Mesenchymal stem cell (in vitro differentiated cells and primary cell): ENCODE data around the gene ANKRD27.
"Not testable (repeated sequence)": the region's sequence is repeated elsewhere in the genome, so short reads cannot be mapped to it uniquely, and the experiment has no call there.

Experiments
- DNase-seq: peaks from one replicate; pipeline ENCODE4 v3.0.0-alpha.2; 2013
- H2AFZ ChIP-seq: one replicate; pipeline ENCODE4 v1.6.1; 2013; ENCODE audit warnings: low read depth, mild to moderate bottlenecking, control low read depth, inconsistent platforms, low read length, moderate library complexity
- H2AK5ac ChIP-seq: 2 replicates; pipeline ENCODE4 v1.6.1; 2013; ENCODE audit warnings: low read length, moderate library complexity, mild to moderate bottlenecking, inconsistent platforms; ENCODE audit not compliant: severe bottlenecking
- H2BK120ac ChIP-seq: one replicate; pipeline ENCODE4 v1.6.1; 2013; ENCODE audit warnings: low read depth, mild to moderate bottlenecking, inconsistent platforms, low read length, moderate library complexity
- H2BK12ac ChIP-seq, 2 experiments: one replicate each; pipeline ENCODE4 v1.6.1; 2013; ENCODE audit warnings: inconsistent platforms in 2 of 2, low read length in 2 of 2, mild to moderate bottlenecking in 2 of 2, moderate library complexity in 2 of 2, control low read depth in 1 of 2
- H2BK15ac ChIP-seq: one replicate; pipeline ENCODE4 v1.6.1; 2013; ENCODE audit warnings: mild to moderate bottlenecking, low read depth, inconsistent platforms; ENCODE audit not compliant: poor library complexity, severe bottlenecking
- H2BK5ac ChIP-seq: 2 replicates; pipeline ENCODE4 v1.6.1; 2013; ENCODE audit warnings: low read depth, mild to moderate bottlenecking, low read length, control low read depth, inconsistent platforms; ENCODE audit not compliant: poor library complexity, severe bottlenecking
- H3K14ac ChIP-seq, 2 experiments: one replicate each; pipeline ENCODE4 v1.6.1; 2013; ENCODE audit warnings: inconsistent platforms in 2 of 2, low read length in 2 of 2, control low read depth in 1 of 2, mild to moderate bottlenecking in 1 of 2, moderate library complexity in 1 of 2
- H3K18ac ChIP-seq, 2 experiments: one replicate each; pipeline ENCODE4 v1.6.1; 2013; ENCODE audit warnings: inconsistent platforms in 2 of 2, low read length in 2 of 2, control low read depth in 1 of 2, low read depth in 1 of 2, mild to moderate bottlenecking in 1 of 2
- H3K23ac ChIP-seq, 2 experiments: one replicate each; pipeline ENCODE4 v1.6.1; 2013; ENCODE audit warnings: inconsistent platforms in 2 of 2, low read length in 2 of 2, mild to moderate bottlenecking in 2 of 2, moderate library complexity in 2 of 2, control low read depth in 1 of 2
- H3K27ac ChIP-seq: 2 replicates; pipeline ENCODE4 v1.5.1; 2013; ENCODE audit warnings: mild to moderate bottlenecking, moderate library complexity, low read length, control low read depth, inconsistent platforms; ENCODE audit not compliant: poor library complexity, severe bottlenecking
- H3K27me3 ChIP-seq, 2 experiments: 2 replicates each; pipeline versions ENCODE4 v1.6.1 to v1.7.0; 2013; ENCODE audit warnings: low read length in 2 of 2, mild to moderate bottlenecking in 2 of 2, moderate library complexity in 2 of 2, control low read depth in 1 of 2, inconsistent platforms in 1 of 2; ENCODE audit not compliant: control insufficient read depth in 1 of 2, insufficient read depth in 1 of 2
- H3K36me3 ChIP-seq, 2 experiments: 2 replicates each; pipeline versions ENCODE4 v1.6.1 to v1.7.0; 2013; ENCODE audit warnings: low read length in 2 of 2, control low read depth in 1 of 2, inconsistent platforms in 1 of 2, low read depth in 1 of 2, mild to moderate bottlenecking in 1 of 2; ENCODE audit not compliant: insufficient read depth in 2 of 2, control insufficient read depth in 1 of 2
- H3K4ac ChIP-seq, 2 experiments: one replicate each; pipeline ENCODE4 v1.6.1; 2013; ENCODE audit warnings: inconsistent platforms in 2 of 2, low read length in 2 of 2, mild to moderate bottlenecking in 2 of 2, moderate library complexity in 2 of 2, control low read depth in 1 of 2, low read depth in 1 of 2
- H3K4me1 ChIP-seq: 2 replicates; pipeline ENCODE4 v1.6.1; 2013; ENCODE audit warnings: low read depth, low read length, control low read depth; ENCODE audit not compliant: control insufficient read depth, insufficient read depth
- H3K4me2 ChIP-seq: 2 replicates; pipeline ENCODE4 v1.6.1; 2013; ENCODE audit warnings: low read length, mild to moderate bottlenecking, inconsistent platforms; ENCODE audit not compliant: poor library complexity, severe bottlenecking
- H3K4me3 ChIP-seq, 2 experiments: 2 replicates each; pipeline versions ENCODE4 v1.5.1 to v1.7.0; 2013; ENCODE audit warnings: low read length in 2 of 2, mild to moderate bottlenecking in 2 of 2, control low read depth in 1 of 2, low read depth in 1 of 2; ENCODE audit not compliant: insufficient read depth in 1 of 2
- H3K79me1 ChIP-seq: replicated peaks from 2 replicates; pipeline ENCODE4 v1.6.1; 2013; ENCODE audit warnings: mild to moderate bottlenecking, control low read depth, low read length, inconsistent platforms; ENCODE audit not compliant: poor library complexity, severe bottlenecking
- H3K9ac ChIP-seq: 2 replicates; pipeline ENCODE4 v1.7.0; 2013; ENCODE audit warnings: mild to moderate bottlenecking, low read length, moderate library complexity
- H3K9me3 ChIP-seq: 2 replicates; pipeline ENCODE4 v1.7.0; 2013; ENCODE audit warnings: mild to moderate bottlenecking, low read length; ENCODE audit not compliant: control insufficient read depth
- H4K8ac ChIP-seq: one replicate; pipeline ENCODE4 v1.6.1; 2013; ENCODE audit warnings: inconsistent platforms, mild to moderate bottlenecking, low read length, moderate library complexity
- H4K91ac ChIP-seq: one replicate; pipeline ENCODE4 v1.6.1; 2013; ENCODE audit warnings: mild to moderate bottlenecking, low read length, inconsistent platforms
- WGBS: methylation state at CpG from one replicate; pipeline ENCODE4 v1.1.7; 2013; ENCODE audit warnings: mixed read lengths; 5-methylcytosine and 5-hydroxymethylcytosine counted together

ANKRD27 gene

DNA sequence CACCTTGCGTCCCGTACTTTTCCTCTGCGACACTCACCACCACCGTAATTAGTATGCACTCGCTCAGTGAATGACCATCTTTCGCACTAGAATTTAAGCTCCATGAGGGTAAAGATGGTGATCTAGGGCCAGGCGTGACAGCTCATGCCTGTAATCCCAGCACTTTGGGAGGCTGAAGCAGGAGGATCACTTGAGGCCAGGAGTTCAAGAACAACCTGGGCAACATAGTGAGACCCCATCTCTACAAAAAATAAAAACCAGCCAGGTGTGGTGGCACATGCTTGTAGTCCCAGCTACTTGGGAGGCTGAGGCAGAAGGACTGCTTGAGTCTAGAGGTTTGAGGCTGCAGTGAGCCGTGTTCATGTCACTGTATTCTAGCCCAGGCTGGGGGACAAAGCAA, 18.6 kb downstream of the ANKRD27 start:
- not testable (repeated sequence) for H3K14ac ChIP-seq, H2BK15ac ChIP-seq, DNase-seq, H3K4me1 ChIP-seq, H2BK12ac ChIP-seq, H4K91ac ChIP-seq, H3K4me2 ChIP-seq, H3K27ac ChIP-seq, H2AK5ac ChIP-seq, H3K27me3 ChIP-seq, H3K4ac ChIP-seq, H3K18ac ChIP-seq, H3K4me3 ChIP-seq, H3K23ac ChIP-seq, H4K8ac ChIP-seq, H2BK120ac ChIP-seq, H2AFZ ChIP-seq, H3K9ac ChIP-seq, H2BK5ac ChIP-seq, H3K9me3 ChIP-seq
- Histone ChIP-seq H3K79me1 (peaks cover 45% of the 10 kb centered on the region), H3K36me3 (peaks cover 40 to 44% of the 10 kb centered on the region in 2 experiments)
- 100% methylated on average over 8 of the region's 8 CpGs for WGBS

DNA sequence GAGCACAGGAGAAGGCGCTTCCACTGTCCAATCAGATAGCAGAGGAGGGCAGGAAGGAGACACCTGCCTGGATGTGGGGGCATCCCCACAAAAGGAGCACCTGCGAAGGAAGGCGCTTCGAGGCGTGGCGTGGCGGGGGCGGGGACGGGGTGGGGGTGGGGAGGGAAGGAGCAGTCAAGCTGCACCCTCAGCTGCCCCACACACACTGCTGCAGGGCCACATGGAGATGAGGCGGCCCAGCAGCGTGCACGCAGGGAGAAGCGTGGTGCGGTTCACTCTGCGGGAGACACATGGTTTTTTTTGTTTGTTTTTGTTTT, 21.4 kb downstream of the ANKRD27 start:
- no peaks in the 10 kb centered on the region for H3K9me3 ChIP-seq
- H3K14ac ChIP-seq, result no peak overlapping the region
- no peak overlapping the region for H3K23ac ChIP-seq
- no peak overlapping the region for H4K8ac ChIP-seq
- H2AK5ac ChIP-seq, result no peak overlapping the region
- no peak overlapping the region for H2AFZ ChIP-seq
- no peak overlapping the region for H3K4ac ChIP-seq
- no peak for DNase-seq
- no peak overlapping the region for H3K27ac ChIP-seq
- no peak overlapping the region for H2BK15ac ChIP-seq
- no peak overlapping the region for H3K4me3 ChIP-seq
- no peak overlapping the region for H3K4me2 ChIP-seq
- no peak overlapping the region for H2BK120ac ChIP-seq
- H2BK5ac ChIP-seq, result no peak overlapping the region
- 88% methylated on average over 13 of the region's 15 CpGs for WGBS
- peaks cover 43% of the 10 kb centered on the region for H3K79me1 ChIP-seq
- H3K27me3 ChIP-seq, result no peaks in the 10 kb centered on the region
- H2BK12ac ChIP-seq, result no peak overlapping the region
- no peak overlapping the region for H3K9ac ChIP-seq
- H3K4me1 ChIP-seq, result peaks cover 6% of the 10 kb centered on the region
- H3K18ac ChIP-seq, result no peak overlapping the region
- peaks cover 50 to 51% of the 10 kb centered on the region in 2 experiments for H3K36me3 ChIP-seq
- no peak overlapping the region for H4K91ac ChIP-seq

- H3K23ac ChIP-seq, result no peak overlapping the region
- no peaks in the 10 kb centered on the region for H3K27me3 ChIP-seq
- H4K8ac ChIP-seq, result no peak overlapping the region
- peaks cover 49 to 50% of the 10 kb centered on the region in 2 experiments for H3K36me3 ChIP-seq
- DNase-seq, result no peak
- no peak overlapping the region for H3K27ac ChIP-seq
- H3K4me1 ChIP-seq, result peaks cover 6% of the 10 kb centered on the region
- no peak overlapping the region for H2BK5ac ChIP-seq
- H3K18ac ChIP-seq, result no peak overlapping the region
- no peak overlapping the region for H2BK120ac ChIP-seq
- no peak overlapping the region for H4K91ac ChIP-seq
- no peak overlapping the region for H3K4me3 ChIP-seq
- H3K79me1 ChIP-seq, result peaks cover 39% of the 10 kb centered on the region
- H2AK5ac ChIP-seq, result no peak overlapping the region
- 95% methylated on average over 12 of the region's 12 CpGs for WGBS
- H3K14ac ChIP-seq, result no peak overlapping the region
- H3K4me2 ChIP-seq, result no peak overlapping the region
- no peak overlapping the region for H2AFZ ChIP-seq
- H3K4ac ChIP-seq, result no peak overlapping the region
- H2BK12ac ChIP-seq, result no peak overlapping the region
- H3K9ac ChIP-seq, result no peak overlapping the region
- no peaks in the 10 kb centered on the region for H3K9me3 ChIP-seq
- H2BK15ac ChIP-seq, result no peak overlapping the region
Measured at GRCh38 chr19:32652894-32653598, 21.9 kb downstream of the ANKRD27 start.

- not testable (repeated sequence) for H3K4me1 ChIP-seq, H3K14ac ChIP-seq, H3K9me3 ChIP-seq, H2BK120ac ChIP-seq, H3K27me3 ChIP-seq, H3K27ac ChIP-seq, H3K18ac ChIP-seq, H3K4me2 ChIP-seq, H2AFZ ChIP-seq, H3K9ac ChIP-seq, H2BK15ac ChIP-seq, H3K4ac ChIP-seq, H3K4me3 ChIP-seq, H3K23ac ChIP-seq, H2BK12ac ChIP-seq, H2AK5ac ChIP-seq, H4K91ac ChIP-seq, H2BK5ac ChIP-seq, H4K8ac ChIP-seq, DNase-seq
- WGBS, result 94% methylated on average over 13 of the region's 13 CpGs
- Histone ChIP-seq H3K36me3 (peaks cover 49 to 51% of the 10 kb centered on the region in 2 experiments), H3K79me1 (peaks cover 41% of the 10 kb centered on the region)
Measured at GRCh38 chr19:32652331-32652730, 22.6 kb downstream of the ANKRD27 start.
